HFF-Myc (cell line): Measurements from ENCODE around the gene HCAR3.
"Not testable (repeated sequence)": the region's sequence is repeated elsewhere in the genome, so short reads cannot be mapped to it uniquely, and the experiment has no call there.

Experiments
- DNase-seq: peaks from one replicate; pipeline ENCODE4 v3.0.0-alpha.2; 2011; ENCODE audit warnings: low read depth; ENCODE audit errors: extremely low read depth
- H3K4me3 ChIP-seq: replicated peaks from 2 replicates; pipeline ENCODE4 v1.5.1; 2011; ENCODE audit warnings: low read depth, mild to moderate bottlenecking, control low read depth, low read length
- TF ChIP-seq, protein P1 (sequence below): IDR thresholded peaks from 2 replicates; pipeline ENCODE4 v1.5.1; 2012; ENCODE audit warnings: mild to moderate bottlenecking, low read depth, low read length, control low read depth; ENCODE audit errors: missing control alignments

Gene HCAR3

DNA sequence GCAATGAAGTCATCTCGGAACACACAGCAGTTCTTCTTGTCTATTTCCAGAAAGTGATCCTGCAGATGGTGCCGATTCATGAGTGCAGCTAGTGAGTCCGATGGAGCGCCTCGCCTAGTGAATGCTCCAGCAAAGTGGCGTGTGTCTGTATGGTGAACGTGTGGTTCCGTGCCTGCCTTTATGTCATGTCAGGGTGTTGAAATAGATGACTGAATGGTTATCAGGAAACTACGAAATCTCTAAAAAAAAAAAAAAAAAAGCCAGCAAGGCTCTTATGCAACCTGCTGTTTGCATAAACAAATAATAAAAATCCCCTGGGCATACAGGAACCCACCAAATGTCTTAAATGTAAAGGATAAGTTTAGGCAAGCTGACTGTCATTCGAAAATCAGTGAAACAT, at the start of gene HCAR3:
HCAR3 (minus strand) TSS at position 154 of the 400 bp plus-strand sequence; CDS start at position 80, 74 bp downstream.
- not testable (repeated sequence) for H3K4me3 ChIP-seq, DNase-seq

DNA sequence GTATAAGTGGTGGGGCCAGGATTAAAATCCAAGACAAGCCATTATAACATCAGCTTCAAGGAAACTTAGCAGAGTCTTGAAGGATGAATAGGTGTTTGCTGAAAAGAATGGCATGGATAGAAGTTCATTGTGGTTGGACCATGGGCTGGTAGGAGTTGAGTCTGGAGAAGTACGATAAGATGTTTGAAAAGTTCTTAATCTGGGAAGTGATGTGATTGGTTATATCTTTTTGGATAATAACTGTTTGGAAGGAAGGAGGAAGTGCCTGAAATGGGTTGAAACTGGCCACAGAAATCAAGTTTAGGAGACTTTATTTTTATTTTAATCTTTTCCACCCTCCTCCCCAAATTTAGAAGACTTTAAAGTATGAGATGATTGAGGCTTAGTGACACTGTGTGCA, 41.0 kb upstream of the HCAR3 start:
- H3K4me3 ChIP-seq, result no peak overlapping the region
- no peak for DNase-seq
- TF ChIP-seq, protein P1, sequence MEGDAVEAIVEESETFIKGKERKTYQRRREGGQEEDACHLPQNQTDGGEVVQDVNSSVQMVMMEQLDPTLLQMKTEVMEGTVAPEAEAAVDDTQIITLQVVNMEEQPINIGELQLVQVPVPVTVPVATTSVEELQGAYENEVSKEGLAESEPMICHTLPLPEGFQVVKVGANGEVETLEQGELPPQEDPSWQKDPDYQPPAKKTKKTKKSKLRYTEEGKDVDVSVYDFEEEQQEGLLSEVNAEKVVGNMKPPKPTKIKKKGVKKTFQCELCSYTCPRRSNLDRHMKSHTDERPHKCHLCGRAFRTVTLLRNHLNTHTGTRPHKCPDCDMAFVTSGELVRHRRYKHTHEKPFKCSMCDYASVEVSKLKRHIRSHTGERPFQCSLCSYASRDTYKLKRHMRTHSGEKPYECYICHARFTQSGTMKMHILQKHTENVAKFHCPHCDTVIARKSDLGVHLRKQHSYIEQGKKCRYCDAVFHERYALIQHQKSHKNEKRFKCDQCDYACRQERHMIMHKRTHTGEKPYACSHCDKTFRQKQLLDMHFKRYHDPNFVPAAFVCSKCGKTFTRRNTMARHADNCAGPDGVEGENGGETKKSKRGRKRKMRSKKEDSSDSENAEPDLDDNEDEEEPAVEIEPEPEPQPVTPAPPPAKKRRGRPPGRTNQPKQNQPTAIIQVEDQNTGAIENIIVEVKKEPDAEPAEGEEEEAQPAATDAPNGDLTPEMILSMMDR, result no peak

DNA sequence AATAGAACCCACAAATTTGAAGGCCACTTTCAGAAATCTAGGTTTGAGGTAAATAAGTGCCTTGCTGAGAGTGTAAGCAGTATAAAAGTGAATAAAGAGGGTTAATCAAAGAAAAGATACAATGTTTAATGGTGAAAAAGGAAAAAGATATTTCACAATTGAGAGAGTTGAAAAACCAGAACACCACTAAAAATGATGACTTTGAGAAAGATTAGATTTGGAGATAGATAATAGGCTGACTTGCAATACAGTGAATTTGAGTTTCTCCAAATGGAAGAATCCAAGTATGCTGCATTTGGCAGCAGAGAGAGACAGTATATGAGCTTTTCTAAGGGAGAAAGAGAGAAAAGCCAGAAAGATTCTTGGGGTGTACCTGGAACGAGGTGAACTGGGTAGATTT, 38.2 kb upstream of the HCAR3 start:
- no peak for DNase-seq
- no peak overlapping the region for H3K4me3 ChIP-seq
- TF ChIP-seq, protein P1, result no peak

DNA sequence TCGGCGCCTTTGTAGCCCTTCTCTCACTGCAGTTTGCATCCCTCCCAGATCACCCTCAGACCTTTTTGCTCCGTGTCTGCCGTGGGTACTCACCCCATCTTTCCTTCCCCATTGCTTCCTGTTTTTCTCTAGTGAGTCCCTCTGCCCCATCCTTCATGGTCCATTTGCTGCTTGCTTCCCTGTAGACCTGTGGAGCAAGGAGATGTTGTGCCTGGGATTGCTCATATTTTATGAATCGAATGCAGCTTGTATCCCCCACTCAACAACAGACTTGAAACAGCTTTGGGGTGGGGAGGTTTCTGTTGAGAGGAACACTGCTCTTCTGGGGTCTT, 36.7 kb upstream of the HCAR3 start:
- H3K4me3 ChIP-seq, result peak overlapping the region; percentile 66
- DNase-seq, result no peak
- TF ChIP-seq, protein P1, result no peak

DNA sequence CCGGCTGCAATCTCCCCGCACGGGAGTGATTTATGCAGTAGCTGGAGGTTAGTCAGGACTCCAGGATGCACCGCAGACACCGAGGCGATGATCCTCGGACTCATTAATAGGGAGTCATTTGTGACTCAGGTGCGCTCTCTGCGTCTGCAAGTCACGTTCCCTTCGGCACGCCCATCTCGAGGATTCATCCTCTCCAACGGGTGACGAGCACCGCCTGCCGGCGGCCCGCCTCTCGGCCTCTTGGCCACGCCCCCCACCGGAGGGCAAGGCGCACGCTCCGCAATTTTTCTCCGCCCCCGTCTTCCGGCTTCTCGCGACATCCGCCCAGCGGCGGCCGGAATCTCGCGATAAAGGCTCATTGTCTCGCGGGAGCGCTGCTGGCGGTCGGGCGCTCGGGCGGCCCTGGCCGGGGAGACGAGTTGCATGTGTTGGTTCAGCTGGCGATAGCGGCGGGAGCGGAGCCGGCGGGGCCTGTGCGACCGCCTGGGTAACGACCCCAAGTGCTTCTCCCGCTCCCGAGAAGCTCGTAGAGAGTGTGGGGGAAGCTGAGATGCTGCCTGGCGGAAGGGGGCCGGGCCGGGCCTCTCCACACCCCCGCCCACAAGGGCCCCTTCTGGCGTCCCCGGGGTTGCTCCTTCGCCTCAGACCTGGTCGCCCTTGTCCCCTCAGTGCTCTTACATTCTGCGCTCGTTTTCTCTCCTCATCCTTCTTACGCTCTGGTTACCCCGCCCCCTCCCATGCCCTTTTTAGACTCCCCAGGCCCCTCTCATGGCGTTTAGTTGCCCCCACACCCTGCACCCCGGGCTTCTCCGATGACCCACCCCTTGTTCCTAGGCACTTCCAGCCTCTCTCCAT, 36.1 kb upstream of the HCAR3 start, which contains the start of gene DENR:
DENR (plus strand) TSS at position 361 of the 855 bp plus-strand sequence. CDS start 878 bp downstream, outside the sequence.
- DNase-seq, result peak; percentile 94
- H3K4me3 ChIP-seq, result peak within 1 kb of the TSS; percentile 66
- TF ChIP-seq, protein P1, result peak; percentile 89

DNA sequence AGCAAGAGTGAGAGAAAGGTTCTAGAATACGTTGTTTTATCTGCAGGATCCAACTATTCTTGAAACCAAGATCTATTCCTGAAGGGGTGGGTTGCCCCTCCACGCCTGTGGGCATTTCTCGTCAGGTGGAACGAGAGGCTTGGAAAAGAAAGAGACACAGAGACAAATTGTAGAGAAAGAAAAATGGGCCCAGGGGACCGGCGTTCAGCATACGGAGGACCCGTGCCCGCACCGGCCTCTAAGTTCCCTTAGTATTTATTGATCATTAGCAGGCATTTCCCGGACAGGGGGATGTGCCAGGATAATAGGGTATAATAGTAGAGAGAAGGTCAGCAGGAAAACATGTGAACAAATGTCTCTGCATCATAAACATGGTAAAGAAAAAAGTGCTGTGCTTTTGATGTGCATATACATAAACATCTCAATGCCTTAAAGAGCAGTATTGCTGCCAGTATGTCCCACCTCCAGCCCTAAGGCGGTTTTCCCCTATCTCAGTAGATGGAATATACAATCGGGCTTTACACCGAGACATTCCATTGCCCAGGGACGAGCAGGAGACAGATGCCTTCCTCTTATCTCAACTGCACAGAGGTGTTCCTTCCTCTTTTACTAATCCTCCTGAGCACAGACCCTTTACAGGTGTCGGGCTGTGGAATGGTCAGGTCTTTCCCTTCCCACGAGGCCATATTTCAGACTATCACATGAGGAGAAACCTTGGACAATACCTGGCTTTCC, 34.3 kb upstream of the HCAR3 start:
- DNase-seq, H3K4me3 ChIP-seq: not testable (repeated sequence)

DNA sequence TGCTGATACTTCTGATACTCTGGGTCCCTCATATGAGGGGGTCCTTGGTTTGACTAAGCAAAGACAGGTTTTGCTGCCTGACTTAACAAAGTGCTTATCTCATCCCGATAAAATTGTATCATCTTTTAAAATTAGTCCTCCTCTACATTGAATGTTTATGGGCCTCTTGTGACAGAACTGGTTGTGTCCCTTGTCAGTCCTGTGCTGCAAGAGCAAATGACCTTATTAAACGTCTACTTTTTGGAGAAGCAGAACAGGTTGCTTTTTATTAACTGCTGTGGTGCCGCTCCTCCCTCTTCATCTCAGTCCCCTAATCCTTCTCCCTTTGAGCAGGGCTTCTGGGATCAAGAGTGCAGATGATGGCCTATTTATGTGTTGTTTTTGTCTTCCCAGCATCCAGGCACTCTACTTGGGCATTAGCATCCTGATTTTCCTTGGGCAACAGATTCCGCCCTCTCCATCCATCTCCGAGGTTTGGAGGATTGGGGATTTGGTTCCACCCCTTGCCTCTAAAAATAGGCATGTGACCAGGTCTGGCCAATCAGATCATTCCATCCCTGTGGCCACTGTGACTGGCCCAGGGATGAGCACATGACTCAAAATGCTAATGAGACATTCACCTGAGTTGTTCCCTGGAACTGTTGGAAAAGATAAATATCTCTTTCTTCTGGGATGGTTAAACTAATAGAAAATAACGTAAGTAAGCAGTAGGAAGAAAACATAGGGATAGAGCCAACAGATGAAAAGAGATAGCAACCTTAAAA, 33.1 kb upstream of the HCAR3 start:
- TF ChIP-seq, protein P1, result no peak
- DNase-seq, result no peak
- no peak overlapping the region for H3K4me3 ChIP-seq
